Measurements from ENCODE around the gene CTSL. TPM values are rescaled to one million over a fixed set of nuclear protein-coding genes. Genes with fewer than 3 reads are reported as not detected.

The CTSL gene
- 10 to 100 TPM; 87.3 to 90.1 TPM for total RNA-seq

- DNase-seq (ENCODE audit: low spot score) = peak; percentile 86
- Histone ChIP-seq H3K9me3 (no peaks in the 10 kb centered on the region), H3K36me3 (no peaks in the 10 kb centered on the region), H3K27me3 (replicated peaks; ENCODE audit: insufficient read depth) (no peaks in the 10 kb centered on the region), H3K27ac (peak within 1 kb of the TSS; percentile 90 to 94), H3K4me3 (peak within 1 kb of the TSS; percentile 57 to 62), H3K4me1 (replicated peaks) (peaks cover 4% of the 10 kb centered on the region)
- WGBS = 1% methylated on average over 41 of the region's 67 CpGs
- intact Hi-C loops (cut with DNase I) = loop anchor here (5.0 kb wide), 1 partner anchor 246 kb away; the partner anchor contains the start of gene CDK20
- TF ChIP-seq POLR2AphosphoS5 (IDR thresholded peaks at IDR 0.05) (peak; percentile 79), POLR2A (IDR thresholded peaks at IDR 0.05) (peak; percentile 75), CTCF (IDR thresholded peaks at IDR 0.05) (peak in 3 of 4 experiments; percentile 27 to 48 (median 46))
These were observed at the start of gene CTSL for GRCh38 chr9:87725900-87726709. TSS of gene CTSL (plus strand) at chr9:87726119. CDS start at chr9:87727604, 1,485 bp downstream.

- Histone ChIP-seq H3K36me3 (no peaks in the 10 kb centered on the region), H3K9me3 (no peaks in the 10 kb centered on the region), H3K27ac (no peak overlapping the region), H3K4me1 (replicated peaks) (no peaks in the 10 kb centered on the region), H3K27me3 (replicated peaks; ENCODE audit: insufficient read depth) (no peaks in the 10 kb centered on the region), H3K4me3 (no peak overlapping the region)
- TF ChIP-seq POLR2AphosphoS5 (IDR thresholded peaks at IDR 0.05) = no peak
- TF ChIP-seq POLR2A (IDR thresholded peaks at IDR 0.05) = no peak
- TF ChIP-seq CTCF (IDR thresholded peaks at IDR 0.05) = no peak
- 76% methylated on average over 13 of the region's 14 CpGs for WGBS
- no peak for DNase-seq (ENCODE audit: low spot score)
- intact Hi-C loops (cut with DNase I) = no loop called here
These were observed 48.7 kb upstream of the CTSL start for GRCh38 chr9:87676976-87677775.

- H3K4me3 ChIP-seq = no peak overlapping the region
- no peak for TF ChIP-seq POLR2A (IDR thresholded peaks at IDR 0.05)
- TF ChIP-seq CTCF (IDR thresholded peaks at IDR 0.05) = no peak
- TF ChIP-seq POLR2AphosphoS5 (IDR thresholded peaks at IDR 0.05) = no peak
- 88% methylated on average over 17 of the region's 17 CpGs for WGBS
- no peaks in the 10 kb centered on the region for H3K4me1 ChIP-seq (replicated peaks)
- no peaks in the 10 kb centered on the region for H3K27me3 ChIP-seq (replicated peaks; ENCODE audit: insufficient read depth)
- H3K36me3 ChIP-seq = no peaks in the 10 kb centered on the region
- no peaks in the 10 kb centered on the region for H3K9me3 ChIP-seq
- intact Hi-C loops (cut with DNase I) = no loop called here
- DNase-seq (ENCODE audit: low spot score) = no peak
- H3K27ac ChIP-seq = no peak overlapping the region
These were observed 47.9 kb upstream of the CTSL start for GRCh38 chr9:87677776-87678587.

- intact Hi-C loops (cut with DNase I) = no loop called here
- TF ChIP-seq POLR2AphosphoS5 (IDR thresholded peaks at IDR 0.05) (no peak), CTCF (IDR thresholded peaks at IDR 0.05) (peak; percentile 44 to 78 (median 76)), POLR2A (IDR thresholded peaks at IDR 0.05) (no peak)
- Histone ChIP-seq H3K4me3 (no peak overlapping the region), H3K27ac (no peak overlapping the region), H3K27me3 (replicated peaks; ENCODE audit: insufficient read depth) (no peaks in the 10 kb centered on the region), H3K4me1 (replicated peaks) (no peaks in the 10 kb centered on the region), H3K9me3 (no peaks in the 10 kb centered on the region), H3K36me3 (no peaks in the 10 kb centered on the region)
- DNase-seq (ENCODE audit: low spot score) = peak; percentile 54
- WGBS = 74% methylated on average over 9 of the region's 9 CpGs
These were observed 47.1 kb upstream of the CTSL start for GRCh38 chr9:87678650-87679355.
